T-helper 2 cell treated with Interferon-gamma antibody and Interleukin-4, amounts not matched to agents 100 ng/mL and 5 ng/mL, for 36 hours (primary cell): ENCODE measurements around the gene ERP27. TPM values are rescaled to one million over a fixed set of nuclear protein-coding genes. Genes with fewer than 3 reads are reported as not detected.

Experiments
- intact Hi-C: fragments of 100-400 bp; cut with micrococcal nuclease; formaldehyde crosslinking; loops from one replicate; pipeline ENCODE4 v1.15.1; 2023
- total RNA-seq: library from RNA; stranded (reverse); gene quantifications from 2 replicates; pipeline ENCODE4 v1.2.3, GENCODE V29; 2022

The ERP27 gene
- total RNA-seq, 1 donor from 2014 or later = 13.3 TPM

GRCh38 chr12:14941369-14941768, 3.0 kb upstream of the ERP27 start:
- intact Hi-C loops = no loop called here

GRCh38 chr12:14937689-14938088, 648 bp downstream of the ERP27 start:
- intact Hi-C loops = loop anchor here (1.0 kb wide), 1 partner anchor 58 kb away; no protein-coding TSS in a partner anchor

- intact Hi-C loops = loop anchor here (1.0 kb wide), 1 partner anchor 58 kb away; no protein-coding TSS in a partner anchor
Observed at GRCh38 chr12:14937014-14937413, 1.3 kb downstream of the ERP27 start.

- intact Hi-C loops = no loop called here
Observed at GRCh38 chr12:14936224-14936861, 2.0 kb downstream of the ERP27 start.

- intact Hi-C loops = no loop called here
Observed at GRCh38 chr12:14935031-14935430, 3.3 kb downstream of the ERP27 start.

- intact Hi-C loops = no loop called here
Observed at GRCh38 chr12:14934511-14934910, 3.8 kb downstream of the ERP27 start.

- intact Hi-C loops = no loop called here
Observed at GRCh38 chr12:14931791-14932560, 6.4 kb downstream of the ERP27 start.

- intact Hi-C loops = no loop called here
Observed at GRCh38 chr12:14931359-14931758, 7.0 kb downstream of the ERP27 start.

- intact Hi-C loops = no loop called here
Observed at GRCh38 chr12:14930299-14930698, 8.0 kb downstream of the ERP27 start.

- intact Hi-C loops = no loop called here
Observed at GRCh38 chr12:14928931-14929330, 9.4 kb downstream of the ERP27 start.

GRCh38 chr12:14927267-14927666, 11.1 kb downstream of the ERP27 start:
- intact Hi-C loops = no loop called here

GRCh38 chr12:14924541-14924940, 13.8 kb downstream of the ERP27 start:
- intact Hi-C loops = no loop called here

- intact Hi-C loops = no loop called here
Observed at GRCh38 chr12:14923944-14924343, 14.4 kb downstream of the ERP27 start.

GRCh38 chr12:14921218-14921617, 17.1 kb downstream of the ERP27 start:
- intact Hi-C loops = no loop called here

GRCh38 chr12:14920475-14921126, 17.7 kb downstream of the ERP27 start:
- intact Hi-C loops = no loop called here

GRCh38 chr12:14919455-14919854, 18.9 kb downstream of the ERP27 start:
- intact Hi-C loops = no loop called here

- intact Hi-C loops = no loop called here
Observed at GRCh38 chr12:14915736-14916135, 22.6 kb downstream of the ERP27 start.

GRCh38 chr12:14913381-14913781, 25.0 kb downstream of the ERP27 start:
- intact Hi-C loops = no loop called here

GRCh38 chr12:14911131-14911530, 27.2 kb downstream of the ERP27 start:
- intact Hi-C loops = no loop called here

GRCh38 chr12:14910090-14910915, 28.0 kb downstream of the ERP27 start:
- intact Hi-C loops = no loop called here

- intact Hi-C loops = no loop called here
Observed at GRCh38 chr12:14907953-14908352, 30.4 kb downstream of the ERP27 start.
